HepG2 (cell line): ENCODE results near the gene TBX10. TPM values are rescaled to one million over a fixed set of nuclear protein-coding genes. Genes with fewer than 3 reads are reported as not detected.

Experiments
- ATAC-seq: fragments of 200-7000 bp; cut with Tn5 transposase; 3 replicates; pipeline ENCODE4 v1.9.1; 2020; ENCODE audit warnings: mild to moderate bottlenecking, moderate library complexity
- BruUV-seq: library from RNA; stranded (reverse); fragments of 400-500 nt; replicated peaks from 2 replicates; lab custom pipeline; 2021; lab: Mats Ljungman, UMichigan
- CTCF ChIA-PET: fragments of 300-600 bp; formaldehyde crosslinking; extraction: SDS; loops from one replicate; lab custom pipeline; 2021; ENCODE audit warnings: low total read pairs, inconsistent platforms, low intra/inter-chr PET ratio; lab: Yijun Ruan, JAX
- POLR2A ChIA-PET: fragments of 350-600 bp; sonication (Branson Sonifier 250); formaldehyde crosslinking; loops from one replicate; lab custom pipeline; 2020; ENCODE audit warnings: antibody characterized with exemption, inconsistent platforms; lab: Yijun Ruan, JAX
- DNase-seq: peaks from one replicate; pipeline ENCODE4 v3.0.0-alpha.2; 2015; ENCODE audit warnings: low spot score
- FAIRE-seq: peaks from 3 replicates; lab custom pipeline; 2011; peaks lifted over from hg19 to GRCh38; lab: Jason Lieb, UNC
- H2AFZ ChIP-seq: one replicate; pipeline ENCODE4 v1.6.1; 2011; ENCODE audit warnings: low read length, inconsistent platforms
- H3K27ac ChIP-seq: fragments of 300-600 bp; 3 replicates; pipeline ENCODE4 v1.8.0; 2011; ENCODE audit warnings: mixed run types, mild to moderate bottlenecking, mixed read lengths, low read length, inconsistent platforms; ENCODE audit not compliant: insufficient read depth; ENCODE audit errors: extremely low read length
- H3K27me3 ChIP-seq, 2 experiments: fragments of 200-600 bp in 1 of 2; 2 replicates in 1 of 2; 3 replicates in 1 of 2; pipeline versions ENCODE4 v1.6.0 to v1.8.0; 2011; ENCODE audit warnings: low read length in 2 of 2, mild to moderate bottlenecking in 2 of 2, moderate library complexity in 2 of 2, inconsistent platforms in 1 of 2; ENCODE audit not compliant: insufficient read depth in 2 of 2, control insufficient read depth in 1 of 2
- H3K36me3 ChIP-seq, 2 experiments: fragments of 200-600 bp in 1 of 2; replicated peaks in 1 of 2; 2 replicates in 1 of 2; 3 replicates in 1 of 2; pipeline versions ENCODE4 v1.5.1 to v1.8.0; 2011; ENCODE audit warnings: low read length in 2 of 2, inconsistent platforms in 1 of 2; ENCODE audit not compliant: insufficient read depth in 2 of 2, control insufficient read depth in 1 of 2
- H3K4me1 ChIP-seq: 2 replicates; pipeline ENCODE4 v1.5.1; 2012; ENCODE audit warnings: low read length, inconsistent platforms; ENCODE audit not compliant: insufficient read depth
- H3K4me2 ChIP-seq: 2 replicates; pipeline ENCODE4 v1.6.0; 2011; ENCODE audit warnings: low read depth, low read length, inconsistent platforms
- H3K4me3 ChIP-seq, 3 experiments: fragments of 200-600 bp in 1 of 3; sonication (generic), shearing (Covaris generic) in 1 of 3; replicated peaks in 1 of 3; 2 replicates each; pipeline ENCODE4 v1.5.1; 2011 to 2016; ENCODE audit warnings: low read length in 3 of 3, inconsistent platforms in 2 of 3, low read depth in 2 of 3, mild to moderate bottlenecking in 2 of 3, control low read depth in 1 of 3, mixed read lengths in 1 of 3; ENCODE audit not compliant: insufficient read depth in 1 of 3
- H3K79me2 ChIP-seq: one replicate; pipeline ENCODE4 v1.6.1; 2011; ENCODE audit warnings: low read length, inconsistent platforms; ENCODE audit not compliant: insufficient read depth
- H3K9ac ChIP-seq: 2 replicates; pipeline ENCODE4 v1.6.0; 2011; ENCODE audit warnings: mild to moderate bottlenecking, low read depth, low read length, inconsistent platforms; ENCODE audit not compliant: insufficient read depth
- H3K9me3 ChIP-seq: 2 replicates; pipeline ENCODE4 v1.5.1; 2012; ENCODE audit warnings: mild to moderate bottlenecking, low read length
- H4K20me1 ChIP-seq: 2 replicates; pipeline ENCODE4 v1.6.0; 2011; ENCODE audit warnings: inconsistent platforms, mild to moderate bottlenecking, low read length, moderate library complexity; ENCODE audit not compliant: insufficient read depth
- NR1H2 ChIP-seq: sonication (generic); formaldehyde crosslinking; IDR thresholded peaks from 2 replicates; pipeline ENCODE4 v1.8.1; 2022; ENCODE audit warnings: low read depth, missing genetic modification reagents, borderline replicate concordance
- PHF21A ChIP-seq: sonication (generic); formaldehyde crosslinking; IDR thresholded peaks from 2 replicates; pipeline ENCODE4 v1.5.0; 2020; ENCODE audit warnings: mild to moderate bottlenecking, missing genetic modification reagents
- STAT5B ChIP-seq: sonication (generic); formaldehyde crosslinking; IDR thresholded peaks from 2 replicates; pipeline ENCODE4 v1.4.0; 2020; ENCODE audit warnings: missing genetic modification reagents
- TOPORS ChIP-seq: sonication (generic); formaldehyde crosslinking; IDR thresholded peaks from 2 replicates; pipeline ENCODE4 v1.8.0; 2023; ENCODE audit warnings: mild to moderate bottlenecking, missing genetic modification reagents
- ZNF136 ChIP-seq: sonication (generic); formaldehyde crosslinking; IDR thresholded peaks from 2 replicates; pipeline ENCODE4 v1.8.1; 2022; ENCODE audit warnings: low read depth, mild to moderate bottlenecking, moderate library complexity, missing genetic modification reagents
- ZNF234 ChIP-seq: sonication (generic); formaldehyde crosslinking; conservative IDR thresholded peaks from 2 replicates; pipeline ENCODE4 v1.5.1; 2020; ENCODE audit warnings: mild to moderate bottlenecking, missing genetic modification reagents
- ZNF251 ChIP-seq: sonication (generic); formaldehyde crosslinking; IDR thresholded peaks from 2 replicates; pipeline ENCODE4 v1.9.0; 2021; ENCODE audit warnings: mild to moderate bottlenecking, missing genetic modification reagents
- ZNF451 ChIP-seq: sonication (generic); formaldehyde crosslinking; IDR thresholded peaks from 2 replicates; pipeline ENCODE4 v1.5.0; 2020; ENCODE audit warnings: mild to moderate bottlenecking, missing genetic modification reagents
- ZNF792 ChIP-seq: IDR thresholded peaks from 2 replicates; pipeline ENCODE4 v1.6.1; 2016
- WGBS: methylation state at CpG from one replicate; pipeline ENCODE4 v1.1.6; 2017; ENCODE audit warnings: low lambda C conversion rate; 5-methylcytosine and 5-hydroxymethylcytosine counted together
- in situ Hi-C: cut with HindIII; loops from 2 replicates; pipeline ENCODE4 v1.10.0; 2017; ENCODE audit warnings: low pct_unique_long_range_greater_than_20kb; ENCODE audit not compliant: extremely low pct_ligation_motif_present
- intact Hi-C: fragments of 100-400 bp; cut with micrococcal nuclease; formaldehyde crosslinking; loops from one replicate; pipeline ENCODE4 v1.10.0; 2022; ENCODE audit not compliant: unreplicated experiment
- polyA plus RNA-seq, 8 experiments: library from polyadenylated mRNA; depleted of rRNA in 3 of 8; stranded (reverse) in 7 of 8; unstranded in 1 of 8; fragments of >200 nt; fragmentation: Illumina TruSeq in 4 of 8; extraction: Trizol in 4 of 8; gene quantifications; 2 replicates each; pipeline versions ENCODE4 v1.2.1 to v1.2.3, GENCODE V29; 2011 to 2016; ENCODE audit warnings: low read depth in 4 of 8, missing spikeins in 1 of 8, mixed read lengths in 1 of 8; ENCODE audit not compliant: insufficient read depth in 1 of 8
- total RNA-seq, 5 experiments: library from RNA; depleted of rRNA; stranded (reverse); fragments of >200 nt; fragmentation: Illumina TruSeq; extraction: Trizol; gene quantifications; 2 replicates each; pipeline ENCODE4 v1.2.3, GENCODE V29; 2016; ENCODE audit warnings: low read depth in 1 of 5
- TF ChIP-seq, protein P1 (sequence below): sonication (generic); formaldehyde crosslinking; IDR thresholded peaks from 2 replicates; pipeline ENCODE4 v1.5.1; 2020; ENCODE audit warnings: missing genetic modification reagents, mild to moderate bottlenecking, borderline replicate concordance
- TF ChIP-seq, protein P2 (sequence below), 2 experiments: fragments of 450-650 bp in 1 of 2; sonication (generic) in 1 of 2; formaldehyde crosslinking; IDR thresholded peaks; 2 replicates each; pipeline versions ENCODE4 v1.5.0 to v1.8.0; 2020 to 2022; ENCODE audit warnings: mild to moderate bottlenecking in 1 of 2, missing genetic modification reagents in 1 of 2
- TF ChIP-seq, protein P3 (sequence below): sonication (generic); formaldehyde crosslinking; IDR thresholded peaks from 2 replicates; pipeline ENCODE4 v1.5.1; 2020; ENCODE audit warnings: missing genetic modification reagents, mild to moderate bottlenecking, borderline replicate concordance
- TF ChIP-seq, protein P4 (sequence below), 2 experiments: sonication (generic) in 1 of 2; formaldehyde crosslinking in 1 of 2; IDR thresholded peaks; 2 replicates each; pipeline versions ENCODE4 v1.6.1 to v1.9.0; 2014 to 2022; ENCODE audit warnings: antibody characterized with exemption in 1 of 2, borderline replicate concordance in 1 of 2, inconsistent platforms in 1 of 2, low read depth in 1 of 2, missing genetic modification reagents in 1 of 2

Gene TBX10
- total and polyA plus RNA-seq, 2 of the 13 experiments (the other 11 are each of a cell fraction or from before 2014, with no cell fraction given), result 0.27 to 1.7 TPM

DNA sequence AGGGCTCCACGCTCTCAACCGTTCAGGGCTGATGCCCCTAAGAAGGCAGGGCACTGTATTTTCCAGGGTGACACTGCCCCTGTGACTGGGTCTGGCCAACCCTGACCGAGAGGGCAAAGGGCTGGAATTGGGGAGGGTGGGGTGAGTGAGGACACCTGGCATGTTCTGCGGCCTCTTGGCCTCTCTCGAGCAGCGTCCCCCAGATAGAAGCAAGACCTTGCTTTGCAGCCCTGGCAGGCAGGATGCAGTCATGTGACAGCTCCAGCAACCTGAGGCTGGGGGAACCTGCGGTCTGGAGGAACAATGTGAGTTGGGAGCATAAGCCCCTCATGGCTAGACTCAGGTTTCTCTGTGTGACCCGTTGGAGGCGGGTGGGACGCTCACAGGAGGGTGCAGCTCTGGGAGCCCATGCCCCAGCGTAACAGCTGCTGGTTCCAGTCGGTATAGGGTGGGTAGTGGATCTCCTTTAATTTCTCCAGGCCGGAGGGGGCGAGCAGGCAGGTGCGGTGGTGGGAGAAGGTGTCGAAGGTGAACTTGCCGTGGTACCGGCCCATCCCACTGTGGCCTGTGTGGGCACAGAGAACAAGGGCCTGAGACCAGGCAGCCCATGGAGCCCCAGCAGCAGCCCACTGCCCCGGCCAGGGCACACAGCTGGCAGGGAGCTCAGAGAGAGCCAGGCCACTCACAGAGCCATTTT, 23.4 kb upstream of the TBX10 start:
- in situ Hi-C loops (loop anchor here (25.0 kb wide), 1 partner anchor 124 kb away; no protein-coding TSS in a partner anchor), intact Hi-C loops (no loop called here)
- ChIA-PET CTCF (no interaction called here), POLR2A (no interaction called here)
- H3K27ac ChIP-seq, result no peak overlapping the region
- TF ChIP-seq NR1H2, result no peak
- TF ChIP-seq, protein P1, sequence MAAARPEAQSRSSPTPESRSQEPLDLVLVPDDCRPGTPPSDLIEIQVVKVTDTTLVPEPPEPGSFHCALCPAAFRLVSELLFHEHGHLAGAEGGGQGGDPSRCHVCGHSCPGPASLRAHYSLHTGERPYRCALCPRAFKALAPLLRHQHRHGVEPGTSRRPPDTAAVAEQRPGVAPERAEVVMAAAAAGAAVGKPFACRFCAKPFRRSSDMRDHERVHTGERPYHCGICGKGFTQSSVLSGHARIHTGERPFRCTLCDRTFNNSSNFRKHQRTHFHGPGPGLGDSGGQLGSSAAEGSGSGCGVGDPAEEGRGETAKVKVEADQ (CRISPR knock-in tag), result no peak
- no peak for TF ChIP-seq TOPORS (CRISPR knock-in tag)
- TF ChIP-seq ZNF792 (CRISPR knock-in tag), result no peak
- TF ChIP-seq PHF21A (CRISPR knock-in tag), result no peak
- TF ChIP-seq, protein P2, sequence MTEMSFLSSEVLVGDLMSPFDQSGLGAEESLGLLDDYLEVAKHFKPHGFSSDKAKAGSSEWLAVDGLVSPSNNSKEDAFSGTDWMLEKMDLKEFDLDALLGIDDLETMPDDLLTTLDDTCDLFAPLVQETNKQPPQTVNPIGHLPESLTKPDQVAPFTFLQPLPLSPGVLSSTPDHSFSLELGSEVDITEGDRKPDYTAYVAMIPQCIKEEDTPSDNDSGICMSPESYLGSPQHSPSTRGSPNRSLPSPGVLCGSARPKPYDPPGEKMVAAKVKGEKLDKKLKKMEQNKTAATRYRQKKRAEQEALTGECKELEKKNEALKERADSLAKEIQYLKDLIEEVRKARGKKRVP (CRISPR knock-in tag; IDR thresholded peaks at IDR 0.05), result no peak
- no peak for TF ChIP-seq ZNF251
- no peak for TF ChIP-seq ZNF451 (CRISPR knock-in tag)
- TF ChIP-seq, protein P3, sequence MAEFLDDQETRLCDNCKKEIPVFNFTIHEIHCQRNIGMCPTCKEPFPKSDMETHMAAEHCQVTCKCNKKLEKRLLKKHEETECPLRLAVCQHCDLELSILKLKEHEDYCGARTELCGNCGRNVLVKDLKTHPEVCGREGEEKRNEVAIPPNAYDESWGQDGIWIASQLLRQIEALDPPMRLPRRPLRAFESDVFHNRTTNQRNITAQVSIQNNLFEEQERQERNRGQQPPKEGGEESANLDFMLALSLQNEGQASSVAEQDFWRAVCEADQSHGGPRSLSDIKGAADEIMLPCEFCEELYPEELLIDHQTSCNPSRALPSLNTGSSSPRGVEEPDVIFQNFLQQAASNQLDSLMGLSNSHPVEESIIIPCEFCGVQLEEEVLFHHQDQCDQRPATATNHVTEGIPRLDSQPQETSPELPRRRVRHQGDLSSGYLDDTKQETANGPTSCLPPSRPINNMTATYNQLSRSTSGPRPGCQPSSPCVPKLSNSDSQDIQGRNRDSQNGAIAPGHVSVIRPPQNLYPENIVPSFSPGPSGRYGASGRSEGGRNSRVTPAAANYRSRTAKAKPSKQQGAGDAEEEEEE (CRISPR knock-in tag), result no peak
- no peak for TF ChIP-seq ZNF136 (CRISPR knock-in tag)
- TF ChIP-seq, protein P4, sequence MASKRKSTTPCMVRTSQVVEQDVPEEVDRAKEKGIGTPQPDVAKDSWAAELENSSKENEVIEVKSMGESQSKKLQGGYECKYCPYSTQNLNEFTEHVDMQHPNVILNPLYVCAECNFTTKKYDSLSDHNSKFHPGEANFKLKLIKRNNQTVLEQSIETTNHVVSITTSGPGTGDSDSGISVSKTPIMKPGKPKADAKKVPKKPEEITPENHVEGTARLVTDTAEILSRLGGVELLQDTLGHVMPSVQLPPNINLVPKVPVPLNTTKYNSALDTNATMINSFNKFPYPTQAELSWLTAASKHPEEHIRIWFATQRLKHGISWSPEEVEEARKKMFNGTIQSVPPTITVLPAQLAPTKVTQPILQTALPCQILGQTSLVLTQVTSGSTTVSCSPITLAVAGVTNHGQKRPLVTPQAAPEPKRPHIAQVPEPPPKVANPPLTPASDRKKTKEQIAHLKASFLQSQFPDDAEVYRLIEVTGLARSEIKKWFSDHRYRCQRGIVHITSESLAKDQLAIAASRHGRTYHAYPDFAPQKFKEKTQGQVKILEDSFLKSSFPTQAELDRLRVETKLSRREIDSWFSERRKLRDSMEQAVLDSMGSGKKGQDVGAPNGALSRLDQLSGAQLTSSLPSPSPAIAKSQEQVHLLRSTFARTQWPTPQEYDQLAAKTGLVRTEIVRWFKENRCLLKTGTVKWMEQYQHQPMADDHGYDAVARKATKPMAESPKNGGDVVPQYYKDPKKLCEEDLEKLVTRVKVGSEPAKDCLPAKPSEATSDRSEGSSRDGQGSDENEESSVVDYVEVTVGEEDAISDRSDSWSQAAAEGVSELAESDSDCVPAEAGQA (IDR thresholded peaks at IDR 0.05; ENCODE audit: low read depth), result no peak
- TF ChIP-seq, protein P4 (CRISPR knock-in tag; IDR thresholded peaks at IDR 0.05; ENCODE audit: borderline replicate concordance), result no peak
- TF ChIP-seq STAT5B (CRISPR knock-in tag), result no peak
- no peak for TF ChIP-seq ZNF234 (CRISPR knock-in tag)
- FAIRE-seq (no peak), DNase-seq (no peak), ATAC-seq (no peak)
- peaks cover 9% of the 10 kb centered on the region for H3K4me1 ChIP-seq
- no peaks in the 10 kb centered on the region for H3K9me3 ChIP-seq
- no peaks in the 10 kb centered on the region for H3K36me3 ChIP-seq
- H2AFZ ChIP-seq, result no peak overlapping the region
- 68% methylated on average over 10 of the region's 19 CpGs for WGBS
- H3K4me3 ChIP-seq, result no peak overlapping the region
- no peaks in the 10 kb centered on the region for H4K20me1 ChIP-seq
- H3K79me2 ChIP-seq, result no peaks in the 10 kb centered on the region
- no peak overlapping the region for H3K4me2 ChIP-seq
- peaks cover 1 to 17% of the 10 kb centered on the region in 2 experiments; a peak in 3 of 5 replicates for H3K27me3 ChIP-seq
- BruUV-seq, result no TSS peak
- H3K9ac ChIP-seq, result no peak overlapping the region
